Measurements from ENCODE around the gene MYOT. TPM values are rescaled to one million over a fixed set of nuclear protein-coding genes. Genes with fewer than 3 reads are reported as not detected.

MYOT gene
- total RNA-seq, 1 donor from 2014 or later, result not detected

DNA sequence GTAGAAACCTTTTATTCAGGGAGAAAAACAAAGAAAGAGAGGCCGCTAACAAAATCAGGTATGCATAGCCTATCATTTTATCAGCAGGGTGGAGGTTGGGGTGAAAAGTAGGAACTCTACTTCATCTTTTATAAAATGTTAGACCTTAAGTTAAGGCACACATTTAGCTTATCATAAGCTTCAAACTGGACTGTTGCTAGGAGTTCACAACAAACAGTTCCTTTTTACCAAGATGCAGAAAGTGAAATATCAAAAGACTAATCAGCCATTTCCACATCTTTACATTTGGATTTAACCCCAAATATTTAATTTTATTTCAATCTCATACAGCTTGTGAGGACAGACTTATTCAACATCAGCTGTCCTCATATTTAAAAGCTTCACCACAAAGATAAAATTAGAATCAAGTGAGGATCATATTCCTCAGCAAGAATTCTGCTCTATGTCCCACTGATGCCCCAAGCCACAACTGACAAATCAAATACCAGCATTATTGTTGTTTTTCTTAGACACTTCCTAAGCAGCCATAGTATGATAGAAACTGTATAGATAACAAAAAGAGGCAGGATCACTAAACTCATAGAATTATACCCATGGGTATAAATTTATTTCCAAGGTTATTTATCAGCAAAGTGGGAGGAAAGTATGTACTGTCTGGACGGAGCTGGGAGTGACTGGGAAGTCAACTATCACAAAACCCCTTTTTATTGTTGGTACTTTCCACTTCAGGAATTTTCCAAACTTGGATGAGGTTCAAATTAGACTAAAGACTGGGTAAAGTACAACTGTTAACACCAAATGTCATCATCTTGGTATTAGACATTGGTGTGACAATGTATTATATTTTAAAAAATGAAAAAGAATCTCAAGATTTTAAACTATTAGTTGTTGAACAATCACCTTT is 29.9 kb upstream of the MYOT start:
- DNase-seq (no peak), ATAC-seq (ENCODE audit: low read depth) (no peak)
- Mint-ChIP-seq H3K27ac (no peak overlapping the region), H3K27me3 (no peaks in the 10 kb centered on the region), H3K9me3 (no peaks in the 10 kb centered on the region), H3K4me1 (peaks cover 14% of the 10 kb centered on the region), H3K4me3 (no peak overlapping the region), H3K36me3 (ENCODE audit: low read depth) (peaks cover 2% of the 10 kb centered on the region)
- intact Hi-C loops (cut with micrococcal nuclease), result no loop called here
- ChIA-PET POLR2A (no interaction called here), CTCF (interaction anchor here (0.6 kb wide), 1 partner anchor 95 kb away, joined by 3 read pairs; no protein-coding TSS in a partner anchor)
- TF ChIP-seq, protein P1, sequence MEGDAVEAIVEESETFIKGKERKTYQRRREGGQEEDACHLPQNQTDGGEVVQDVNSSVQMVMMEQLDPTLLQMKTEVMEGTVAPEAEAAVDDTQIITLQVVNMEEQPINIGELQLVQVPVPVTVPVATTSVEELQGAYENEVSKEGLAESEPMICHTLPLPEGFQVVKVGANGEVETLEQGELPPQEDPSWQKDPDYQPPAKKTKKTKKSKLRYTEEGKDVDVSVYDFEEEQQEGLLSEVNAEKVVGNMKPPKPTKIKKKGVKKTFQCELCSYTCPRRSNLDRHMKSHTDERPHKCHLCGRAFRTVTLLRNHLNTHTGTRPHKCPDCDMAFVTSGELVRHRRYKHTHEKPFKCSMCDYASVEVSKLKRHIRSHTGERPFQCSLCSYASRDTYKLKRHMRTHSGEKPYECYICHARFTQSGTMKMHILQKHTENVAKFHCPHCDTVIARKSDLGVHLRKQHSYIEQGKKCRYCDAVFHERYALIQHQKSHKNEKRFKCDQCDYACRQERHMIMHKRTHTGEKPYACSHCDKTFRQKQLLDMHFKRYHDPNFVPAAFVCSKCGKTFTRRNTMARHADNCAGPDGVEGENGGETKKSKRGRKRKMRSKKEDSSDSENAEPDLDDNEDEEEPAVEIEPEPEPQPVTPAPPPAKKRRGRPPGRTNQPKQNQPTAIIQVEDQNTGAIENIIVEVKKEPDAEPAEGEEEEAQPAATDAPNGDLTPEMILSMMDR (IDR thresholded peaks at IDR 0.05), result no peak

DNA sequence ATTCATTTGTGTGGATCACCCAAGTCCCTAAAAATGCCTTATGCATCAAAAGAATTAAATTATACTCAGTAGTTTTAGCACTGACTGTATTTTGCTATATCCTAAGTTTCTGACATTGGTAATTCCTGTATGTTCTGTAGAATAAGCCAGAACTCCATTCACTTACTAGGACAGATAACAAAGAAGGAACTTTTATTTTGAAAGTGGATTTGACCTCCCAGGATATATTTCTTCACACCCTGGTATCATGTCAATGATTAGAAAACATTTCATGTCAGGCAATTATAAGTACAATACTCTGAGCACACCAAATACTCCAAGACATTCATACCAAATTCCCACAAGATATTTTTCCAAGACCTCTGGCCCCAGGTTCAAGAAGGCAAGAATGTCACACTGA is 28.7 kb upstream of the MYOT start:
- H3K4me1 Mint-ChIP-seq, result peaks cover 15% of the 10 kb centered on the region
- DNase-seq (no peak), ATAC-seq (ENCODE audit: low read depth) (no peak)
- TF ChIP-seq, protein P1 (IDR thresholded peaks at IDR 0.05), result no peak
- no peak overlapping the region for H3K27ac Mint-ChIP-seq
- intact Hi-C loops (cut with micrococcal nuclease), result no loop called here
- no peaks in the 10 kb centered on the region for H3K9me3 Mint-ChIP-seq
- H3K36me3 Mint-ChIP-seq (ENCODE audit: low read depth), result peaks cover 3% of the 10 kb centered on the region
- CTCF ChIA-PET, result no interaction called here
- POLR2A ChIA-PET, result no interaction called here
- H3K4me3 Mint-ChIP-seq, result no peak overlapping the region
- H3K27me3 Mint-ChIP-seq, result no peaks in the 10 kb centered on the region

GRCh38 chr5:137842296-137842695 is 25.4 kb upstream of the MYOT start:
- TF ChIP-seq, protein P1 (IDR thresholded peaks at IDR 0.05), result no peak
- no peak overlapping the region for H3K4me3 Mint-ChIP-seq
- no peak for ATAC-seq (ENCODE audit: low read depth)

GRCh38 chr5:137843676-137844299 is 23.9 kb upstream of the MYOT start:
- Mint-ChIP-seq H3K9me3 (no peaks in the 10 kb centered on the region), H3K27me3 (no peaks in the 10 kb centered on the region), H3K4me3 (no peak overlapping the region), H3K36me3 (ENCODE audit: low read depth) (peaks cover 15% of the 10 kb centered on the region), H3K4me1 (peaks cover 18% of the 10 kb centered on the region), H3K27ac (no peak overlapping the region)
- DNase-seq, result no peak
- TF ChIP-seq, protein P1 (IDR thresholded peaks at IDR 0.05), result no peak
- ATAC-seq (ENCODE audit: low read depth), result no peak
- POLR2A ChIA-PET, result interaction anchor here (0.7 kb wide), 1 partner anchor 22 kb away, joined by 3 read pairs; no protein-coding TSS in a partner anchor
- intact Hi-C loops (cut with micrococcal nuclease), result no loop called here
- CTCF ChIA-PET, result no interaction called here

More at GRCh38 chr5:137842296-137842695, 25.4 kb upstream of the MYOT start:
- ChIA-PET CTCF (interaction anchor here (0.7 kb wide), 1 partner anchor 361 kb away, joined by 3 read pairs; no protein-coding TSS in a partner anchor), POLR2A (interaction anchor here (0.7 kb wide), 1 partner anchor 1434 kb away, joined by 3 read pairs; no protein-coding TSS in a partner anchor)
- intact Hi-C loops (cut with micrococcal nuclease), result no loop called here
- no peaks in the 10 kb centered on the region for H3K27me3 Mint-ChIP-seq
- H3K27ac Mint-ChIP-seq, result no peak overlapping the region
- peaks cover 15% of the 10 kb centered on the region for H3K36me3 Mint-ChIP-seq (ENCODE audit: low read depth)
- H3K9me3 Mint-ChIP-seq, result no peaks in the 10 kb centered on the region
- DNase-seq, result no peak
- H3K4me1 Mint-ChIP-seq, result peaks cover 15% of the 10 kb centered on the region

GRCh38 chr5:137845472-137845871 is 22.2 kb upstream of the MYOT start:
- Mint-ChIP-seq H3K9me3 (no peaks in the 10 kb centered on the region), H3K4me1 (peaks cover 18% of the 10 kb centered on the region), H3K4me3 (no peak overlapping the region), H3K36me3 (ENCODE audit: low read depth) (peaks cover 15% of the 10 kb centered on the region), H3K27ac (no peak overlapping the region), H3K27me3 (no peaks in the 10 kb centered on the region)
- TF ChIP-seq, protein P1 (IDR thresholded peaks at IDR 0.05), result no peak
- intact Hi-C loops (cut with micrococcal nuclease), result no loop called here
- ATAC-seq (ENCODE audit: low read depth) (no peak), DNase-seq (no peak)
- POLR2A ChIA-PET, result interaction anchor here (0.6 to 1.3 kb wide), 2 partner anchors 43 to 100 kb away, joined by 4 read pairs; partner anchors contain the start of gene PKD2L2
- CTCF ChIA-PET, result no interaction called here

All from activated B cell treated with CpG ODN at 0.5 μM for 24 hours (primary cell).